ENCODE data around the gene NUDT7.

DNA sequence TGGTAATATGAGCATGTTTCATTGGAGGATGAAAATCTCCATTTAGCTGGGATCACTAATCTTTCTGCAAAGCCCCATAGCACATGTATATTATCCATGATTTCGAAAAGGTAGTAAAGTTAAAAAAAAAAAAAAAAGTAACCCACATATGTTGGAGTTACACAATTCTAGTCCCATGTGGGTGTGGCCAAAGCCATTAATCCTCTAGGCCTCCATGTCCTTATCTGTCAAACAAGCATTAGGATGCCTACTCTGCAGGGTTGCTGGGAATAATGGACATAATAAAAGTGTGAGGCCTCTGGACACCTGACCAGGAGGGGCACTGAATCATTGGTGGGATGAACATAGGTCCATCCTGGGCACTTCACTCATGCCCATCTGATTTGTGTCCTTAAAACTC lies 36.9 kb downstream of the NUDT7 start:
- TF ChIP-seq, protein P1, sequence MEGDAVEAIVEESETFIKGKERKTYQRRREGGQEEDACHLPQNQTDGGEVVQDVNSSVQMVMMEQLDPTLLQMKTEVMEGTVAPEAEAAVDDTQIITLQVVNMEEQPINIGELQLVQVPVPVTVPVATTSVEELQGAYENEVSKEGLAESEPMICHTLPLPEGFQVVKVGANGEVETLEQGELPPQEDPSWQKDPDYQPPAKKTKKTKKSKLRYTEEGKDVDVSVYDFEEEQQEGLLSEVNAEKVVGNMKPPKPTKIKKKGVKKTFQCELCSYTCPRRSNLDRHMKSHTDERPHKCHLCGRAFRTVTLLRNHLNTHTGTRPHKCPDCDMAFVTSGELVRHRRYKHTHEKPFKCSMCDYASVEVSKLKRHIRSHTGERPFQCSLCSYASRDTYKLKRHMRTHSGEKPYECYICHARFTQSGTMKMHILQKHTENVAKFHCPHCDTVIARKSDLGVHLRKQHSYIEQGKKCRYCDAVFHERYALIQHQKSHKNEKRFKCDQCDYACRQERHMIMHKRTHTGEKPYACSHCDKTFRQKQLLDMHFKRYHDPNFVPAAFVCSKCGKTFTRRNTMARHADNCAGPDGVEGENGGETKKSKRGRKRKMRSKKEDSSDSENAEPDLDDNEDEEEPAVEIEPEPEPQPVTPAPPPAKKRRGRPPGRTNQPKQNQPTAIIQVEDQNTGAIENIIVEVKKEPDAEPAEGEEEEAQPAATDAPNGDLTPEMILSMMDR (IDR thresholded peaks at IDR 0.05) = no peak
- TF ChIP-seq POLR2A (IDR thresholded peaks at IDR 0.05) = no peak
- TF ChIP-seq POLR2AphosphoS5 (IDR thresholded peaks at IDR 0.05; ENCODE audit: insufficient read depth in 1 of 2, low read depth in 1 of 2) = no peak
